Activated CD4-positive, alpha-beta T cell treated with anti-CD3 and anti-CD28 coated beads for 4 hours (primary cell): ENCODE measurements around the gene WNT8A.
A peak's percentile ranks its signal among the peaks of the same experiment; 100 is the strongest.
"Not testable (repeated sequence)": the region's sequence is repeated elsewhere in the genome, so short reads cannot be mapped to it uniquely, and the experiment has no call there.

Source experiments
- DNase-seq, 2 donors: peaks; one replicate each; pipeline ENCODE4 v3.0.0-alpha.2; 2020

WNT8A gene

GRCh38 chr5:138083702-138084101, at the start of gene WNT8A:
TSS of gene WNT8A (plus strand) at chr5:138084033. CDS start at chr5:138084128, 95 bp downstream.
- no peak for DNase-seq

DNA sequence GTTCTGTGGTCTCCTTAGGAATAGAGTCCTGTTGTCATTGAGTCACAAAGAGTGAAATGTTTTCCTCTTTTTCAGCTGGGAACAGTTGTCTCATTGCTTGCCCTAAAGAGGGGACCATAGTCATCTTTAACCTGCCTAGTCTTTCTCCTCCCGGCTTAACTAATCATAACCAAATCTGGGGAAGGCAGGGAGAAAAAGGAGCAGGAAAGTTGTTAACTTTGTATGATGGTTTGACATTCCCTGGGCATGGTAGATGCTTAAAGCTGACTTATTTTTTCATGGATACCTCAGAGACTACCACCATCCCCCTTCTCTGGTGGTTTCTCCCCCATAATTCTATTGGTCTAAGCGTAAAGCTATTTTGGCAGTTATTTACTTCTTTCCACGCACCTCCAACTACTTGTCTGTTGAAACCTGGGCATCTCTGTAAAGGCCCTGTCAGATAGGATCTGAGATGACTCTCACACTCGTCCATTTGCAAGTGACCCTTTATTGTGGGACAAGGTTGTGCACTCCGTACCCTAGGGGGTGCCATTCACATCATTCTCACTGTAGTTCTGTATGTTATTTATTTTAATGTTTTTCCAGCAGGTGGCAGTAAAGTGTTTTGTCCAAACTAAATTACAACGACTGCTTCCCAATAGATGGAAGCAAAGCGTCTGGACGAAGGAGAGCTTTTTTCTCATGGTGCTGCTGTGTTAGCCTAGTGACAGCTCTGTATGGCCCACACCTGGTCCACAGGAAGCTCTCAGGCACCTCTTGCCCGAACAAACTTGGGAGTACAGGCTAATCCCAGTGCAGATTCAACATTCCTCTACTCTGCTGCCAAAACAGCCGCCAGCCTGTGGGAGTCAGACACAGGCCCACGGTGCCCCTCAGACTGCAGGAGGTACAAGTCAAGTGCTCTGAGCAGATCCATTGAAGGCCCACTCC, 48.0 kb upstream of the WNT8A start:
- DNase-seq, result peak; percentile 60 to 64

DNA sequence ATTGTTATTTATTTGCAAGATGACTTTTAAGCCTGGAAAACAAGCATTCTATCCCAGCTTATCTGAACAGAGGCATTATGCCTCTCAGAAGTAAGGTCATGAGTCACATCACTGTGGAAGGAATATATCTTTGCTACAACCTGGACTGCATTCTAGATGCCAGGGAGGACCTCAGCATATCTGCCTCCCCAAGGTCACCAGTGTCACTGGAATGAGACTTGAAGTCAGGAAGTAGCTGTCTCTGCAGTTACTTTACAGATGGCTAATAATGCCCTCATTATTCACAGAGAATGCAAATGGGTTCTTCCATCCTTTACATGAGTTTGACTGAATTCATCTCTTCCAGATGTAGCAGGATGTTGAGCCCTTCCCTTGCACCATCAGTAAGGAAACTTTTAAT, 46.6 kb upstream of the WNT8A start:
- no peak for DNase-seq

- no peak for DNase-seq
Measured at GRCh38 chr5:138037907-138038633, 45.8 kb upstream of the WNT8A start.

GRCh38 chr5:138038826-138039225, 45.0 kb upstream of the WNT8A start:
- no peak for DNase-seq

DNA sequence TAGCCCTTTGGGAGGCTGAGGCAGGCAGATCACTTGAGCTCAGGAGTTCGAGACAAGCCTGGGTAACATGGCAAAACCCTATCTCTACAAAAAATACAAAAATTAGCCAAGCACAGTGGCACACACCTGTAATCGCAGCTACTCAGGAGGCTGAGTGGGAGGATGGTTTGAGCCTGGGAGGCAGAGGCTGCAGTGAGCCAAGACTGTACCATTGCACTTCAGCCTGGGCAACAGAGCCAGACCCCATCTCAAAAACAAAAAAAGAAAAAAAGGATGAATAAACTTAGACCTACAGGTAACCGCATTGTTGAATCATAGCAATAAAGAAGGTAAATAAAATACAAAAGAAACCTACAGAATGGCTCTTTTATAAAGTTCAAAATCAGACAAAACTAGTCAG, 38.5 kb upstream of the WNT8A start:
- DNase-seq, result not testable (repeated sequence)

GRCh38 chr5:138051441-138052296, 32.2 kb upstream of the WNT8A start:
- no peak for DNase-seq

- not testable (repeated sequence) for DNase-seq
Measured at GRCh38 chr5:138052718-138053117, 31.1 kb upstream of the WNT8A start.

DNA sequence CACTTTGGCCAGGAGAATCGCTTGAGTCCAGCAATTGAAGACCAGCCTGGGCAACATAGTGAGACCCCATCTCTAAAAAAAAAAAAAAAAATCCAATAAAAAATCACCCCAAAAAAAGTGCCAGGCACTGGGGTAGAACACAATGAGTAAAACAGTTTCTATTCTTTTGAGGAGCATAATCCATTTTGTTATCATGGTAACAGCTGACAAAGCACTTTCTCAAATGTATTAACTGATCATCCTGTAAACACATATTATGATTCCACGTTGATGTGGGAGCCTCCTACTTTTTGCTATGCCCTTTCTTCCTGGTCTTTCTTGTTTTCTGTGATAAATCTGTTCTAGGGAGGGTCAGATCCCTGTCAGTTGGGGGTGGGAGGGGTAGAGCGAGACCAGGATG, 30.3 kb upstream of the WNT8A start:
- no peak for DNase-seq

- no peak for DNase-seq
Measured at GRCh38 chr5:138054206-138054605, 29.6 kb upstream of the WNT8A start.

- DNase-seq, result no peak
Measured at GRCh38 chr5:138054847-138055558, 28.8 kb upstream of the WNT8A start.

DNA sequence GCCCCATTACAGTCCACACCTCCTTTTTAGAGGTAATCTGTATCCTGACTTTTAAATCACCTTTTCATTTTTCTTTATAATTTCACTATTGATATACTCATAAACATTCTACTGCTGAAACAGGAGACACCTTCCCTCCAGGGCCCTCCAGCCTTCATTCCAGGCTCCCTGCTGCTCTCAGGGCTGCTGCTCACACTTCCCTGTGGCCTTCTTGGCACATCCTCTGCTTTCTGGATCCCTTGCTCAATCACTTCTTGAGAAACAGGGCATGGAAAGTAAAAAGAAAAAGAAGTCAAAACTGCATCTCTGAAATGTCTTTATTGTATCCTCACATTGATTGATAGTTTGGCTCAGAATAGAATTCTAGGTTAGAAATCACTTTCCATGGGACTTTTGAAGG, 19.3 kb upstream of the WNT8A start:
- DNase-seq, result no peak

GRCh38 chr5:138065102-138065501, 18.7 kb upstream of the WNT8A start:
- no peak for DNase-seq

DNA sequence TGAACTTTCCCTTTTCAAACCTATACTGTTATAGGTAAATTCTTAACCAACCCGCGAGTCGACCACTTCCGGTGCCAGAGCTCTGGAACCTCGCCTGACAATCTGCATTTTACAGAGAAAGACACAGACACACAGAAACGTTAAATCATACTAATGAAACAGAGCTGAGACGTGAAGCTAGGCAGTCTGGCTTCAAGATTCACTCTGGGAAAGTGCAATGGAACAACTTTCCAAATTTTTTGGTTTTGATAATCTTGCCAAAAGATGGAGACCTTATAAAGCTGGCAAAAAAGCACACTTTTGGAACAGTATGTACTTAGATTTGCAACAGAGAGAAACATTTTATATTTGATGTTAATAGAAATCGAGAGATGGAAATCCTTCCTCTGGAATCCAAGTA, 15.9 kb upstream of the WNT8A start:
- DNase-seq, result no peak

DNA sequence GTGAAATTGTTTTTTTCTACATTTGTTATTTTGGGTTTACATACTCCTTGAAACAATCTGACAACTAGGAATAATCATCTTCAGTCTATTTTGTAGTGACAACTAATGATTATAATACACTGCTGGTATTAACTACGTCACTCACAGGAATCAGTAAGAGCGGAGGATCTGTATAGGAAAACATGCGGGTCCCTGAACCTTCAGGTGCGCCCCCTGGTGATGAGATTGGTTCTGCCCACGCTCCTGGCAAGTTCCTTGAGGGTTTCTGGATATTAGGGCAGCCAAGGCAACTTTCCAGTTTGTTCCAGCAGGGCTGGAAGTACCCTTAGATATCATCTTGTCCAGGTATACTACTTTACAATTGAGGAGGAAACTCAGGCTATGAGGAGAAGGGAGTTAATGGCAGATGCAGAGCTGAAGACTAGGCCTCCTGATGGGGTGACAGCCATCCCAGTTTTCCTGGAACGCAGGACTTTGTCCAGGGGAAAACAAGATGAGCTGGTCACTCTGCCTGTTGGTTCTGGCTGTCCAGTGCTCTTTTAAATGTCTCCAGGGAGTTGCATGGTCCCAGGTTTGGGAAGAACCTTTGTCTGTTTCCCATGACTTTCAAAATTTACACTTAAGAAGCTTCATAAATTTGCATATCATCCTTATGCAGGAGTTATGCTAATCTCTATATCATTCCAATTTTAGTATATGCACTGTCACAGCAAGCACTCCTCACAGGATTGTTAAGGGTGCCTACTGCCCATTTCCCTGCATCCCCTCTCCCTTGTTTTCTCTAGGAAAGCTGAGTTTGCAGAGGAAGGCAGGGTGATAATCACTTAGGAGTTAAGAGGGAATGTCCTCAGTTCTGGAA, 14.9 kb upstream of the WNT8A start:
- peak; percentile 67 to 78 for DNase-seq

GRCh38 chr5:138070026-138070425, 13.8 kb upstream of the WNT8A start:
- DNase-seq, result not testable (repeated sequence)

DNA sequence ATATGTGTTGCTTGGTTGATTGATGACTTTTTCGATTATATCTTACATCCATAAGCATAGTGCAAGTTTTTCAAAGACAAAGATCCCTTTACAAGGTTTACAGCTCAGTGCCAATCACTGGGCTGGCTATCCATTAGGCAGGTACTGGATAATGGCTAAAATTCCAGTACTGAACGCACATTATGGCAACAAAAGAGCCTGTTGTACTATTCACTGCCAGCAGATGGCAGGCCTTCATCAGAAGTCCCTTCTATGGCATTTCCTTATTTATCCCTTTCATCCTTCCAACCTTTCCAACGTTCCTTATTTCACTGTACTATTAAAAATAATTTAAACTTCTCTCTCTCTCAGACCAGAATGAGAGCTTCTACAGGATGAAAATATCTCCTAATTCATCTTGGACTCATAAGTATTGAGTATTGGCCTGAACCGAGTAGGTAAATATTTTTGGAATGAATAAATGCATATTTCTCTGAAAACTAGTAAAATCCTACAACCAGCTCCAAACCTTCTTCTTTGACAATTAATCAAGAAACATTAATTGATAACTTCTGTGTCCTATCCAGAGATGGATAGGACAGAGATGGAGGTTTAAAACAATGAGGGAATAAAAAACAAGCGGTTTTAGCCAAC, 6.7 kb upstream of the WNT8A start:
- peak; percentile 25 to 53 for DNase-seq

- DNase-seq, result no peak
Measured at GRCh38 chr5:138078006-138078643, 5.7 kb upstream of the WNT8A start.

GRCh38 chr5:138082033-138082432, 1.8 kb upstream of the WNT8A start:
- DNase-seq, result no peak

GRCh38 chr5:138091685-138092084, 7.9 kb downstream of the WNT8A start:
- DNase-seq, result no peak
